Ureter (tissue), 1 donor: ENCODE data around the gene VIP. TPM values are rescaled to one million over a fixed set of nuclear protein-coding genes. Genes with fewer than 3 reads are reported as not detected.

Source experiments
- DNase-seq: peaks from one replicate; pipeline ENCODE4 v3.0.0-alpha.2; 2020; ENCODE audit warnings: low spot score
- total RNA-seq: library from RNA; stranded (reverse); gene quantifications from one replicate; pipeline ENCODE4 v1.2.4, GENCODE V29; 2023
- donor health status: DM: yes; HTN: yes; CAD: no.

Gene VIP
- total RNA-seq, 1 donor from 2014 or later, result 0.39 TPM

GRCh38 chr6:152776833-152777232 is 26.2 kb downstream of the VIP start:
- DNase-seq, result no peak

DNA sequence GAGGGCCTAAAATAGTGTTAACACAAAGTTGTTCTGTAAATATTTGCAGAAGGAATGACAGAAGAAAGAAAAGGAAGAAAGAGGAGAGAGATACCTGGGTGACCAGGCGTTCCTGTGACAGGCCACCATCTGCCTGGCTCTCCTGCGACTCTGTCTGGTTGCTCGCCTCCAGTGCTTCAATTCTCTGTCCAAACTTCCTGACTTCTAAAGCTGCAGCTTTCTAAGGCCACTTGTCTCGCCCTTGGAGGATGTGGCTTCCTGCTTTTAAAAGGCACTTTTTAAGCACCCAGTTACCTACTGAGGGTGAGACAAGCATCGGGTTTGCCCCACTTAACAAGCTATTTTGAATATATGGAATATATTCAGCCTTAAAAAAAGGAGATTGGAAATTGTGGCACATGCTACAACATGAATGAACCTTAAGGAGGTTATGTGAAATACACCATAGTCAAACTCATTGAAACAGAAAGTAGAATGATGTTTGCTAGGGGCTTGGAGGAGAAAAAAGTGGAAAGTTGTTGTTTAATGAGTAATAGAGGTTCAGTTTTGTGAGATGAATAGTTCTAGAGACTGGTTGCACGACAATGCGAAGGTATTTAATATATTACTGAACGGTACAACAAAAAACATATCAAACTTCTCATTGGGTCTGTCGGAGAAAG is 32.8 kb downstream of the VIP start:
- no peak for DNase-seq

DNA sequence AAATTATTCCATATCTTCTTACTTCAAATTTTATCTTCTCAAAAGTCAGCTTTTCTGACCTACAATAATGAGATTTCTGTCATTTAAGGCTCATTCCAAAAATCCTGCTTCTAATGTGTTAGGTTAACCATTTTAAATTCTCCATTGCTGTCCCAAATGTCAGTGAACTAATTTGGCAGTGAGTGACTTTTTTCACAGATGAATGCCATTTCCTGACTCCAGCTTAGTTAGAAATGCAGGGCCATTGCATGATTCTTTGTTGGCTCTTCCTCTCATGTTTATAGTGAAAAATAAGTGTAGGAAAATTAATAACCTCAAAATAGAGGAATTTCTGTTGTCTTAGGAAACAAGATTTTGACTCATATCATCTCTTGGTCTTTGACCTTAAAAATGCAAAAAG is 44.1 kb downstream of the VIP start:
- no peak for DNase-seq

- no peak for DNase-seq
Measured at GRCh38 chr6:152804150-152804549, 53.6 kb downstream of the VIP start.

Other genes starting within 250 kb of the VIP start
- gene SYNE1, start 113.4 kb upstream of the VIP start, total RNA-seq, result 197 TPM
- gene MYCT1, start 52.9 kb upstream of the VIP start, total RNA-seq, result 11.5 TPM
- 5.3 TPM for gene FBXO5, start 232.2 kb downstream of the VIP start, total RNA-seq